Body of pancreas (tissue), 4 donors: ENCODE results near the gene HEATR5B. TPM values are rescaled to one million over a fixed set of nuclear protein-coding genes. Genes with fewer than 3 reads are reported as not detected.
A peak's percentile ranks its signal among the peaks of the same experiment; 100 is the strongest.

ENCODE experiments used
- ATAC-seq: fragments of 150-250 bp; one replicate; pipeline ENCODE4 v1.9.1; 2016
- DNase-seq, 4 donors: peaks; one replicate each; pipeline ENCODE4 v3.0.0-alpha.2; 2019
- H3K27ac ChIP-seq, 4 donors: fragments of 200-600 bp; sonication (generic); 1 replicate in 3 of 4; 2 replicates in 1 of 4; pipeline versions ENCODE4 v1.5.1 to v1.6.1; 2016 to 2019; ENCODE audit warnings: mild to moderate bottlenecking in 1 of 4, mixed read lengths in 1 of 4, moderate library complexity in 1 of 4
- H3K27me3 ChIP-seq, 2 donors: fragments of 200-600 bp; sonication (generic); one replicate each; pipeline ENCODE4 v1.6.0; 2016; ENCODE audit warnings: mild to moderate bottlenecking in 1 of 2
- H3K36me3 ChIP-seq, 2 donors: fragments of 200-600 bp; sonication (generic); replicated peaks in 1 of 2; 2 replicates each; pipeline ENCODE4 v1.5.1; 2016; ENCODE audit warnings: low read depth in 2 of 2; ENCODE audit not compliant: insufficient read depth in 1 of 2
- H3K4me1 ChIP-seq: fragments of 200-600 bp; sonication (generic); one replicate; pipeline ENCODE4 v1.6.0; 2016
- H3K4me3 ChIP-seq, 2 donors: fragments of 200-600 bp; sonication (generic); 1 replicate in 1 of 2; 2 replicates in 1 of 2; pipeline ENCODE4 v1.5.1; 2016 to 2019
- H3K9me3 ChIP-seq, 3 donors: fragments of 200-600 bp; sonication (generic); 1 replicate in 2 of 3; 2 replicates in 1 of 3; pipeline ENCODE4 v1.5.1; 2016
- CTCF ChIP-seq, 7 experiments: fragments of 450-650 bp in 4 of 7; fragments of 200-600 bp in 3 of 7; sonication (generic) in 3 of 7; IDR thresholded peaks; one replicate each; pipeline ENCODE4 v1.5.1; 2016 to 2019; ENCODE audit warnings: antibody characterized with exemption in 7 of 7
- POLR2A ChIP-seq, 3 donors: fragments of 450-650 bp; IDR thresholded peaks; one replicate each; pipeline ENCODE4 v1.6.1; 2016; ENCODE audit warnings: antibody characterized with exemption in 3 of 3, mild to moderate bottlenecking in 2 of 3
- WGBS, 2 donors: methylation state at CpG; one replicate each; pipeline ENCODE4 v1.1.5; 2017; 5-methylcytosine and 5-hydroxymethylcytosine counted together
- intact Hi-C: fragments of 100-400 bp; cut with DNase I; formaldehyde crosslinking; loops from one replicate; pipeline ENCODE4 v1.15.1; 2023
- total RNA-seq, 2 donors: library from RNA; depleted of rRNA; stranded (reverse); fragments of >200 nt; gene quantifications; one replicate each; pipeline ENCODE4 v1.1.0, GENCODE V29; 2016

Gene HEATR5B
- total RNA-seq, 2 donors from 2014 or later = 44.8 to 51.9 TPM

GRCh38 chr2:36975306-36975705 is 108.9 kb downstream of the HEATR5B start:
- H3K27ac ChIP-seq = no peak overlapping the region
- no peak for ATAC-seq
- TF ChIP-seq POLR2A (IDR thresholded peaks at IDR 0.05) (no peak), CTCF (IDR thresholded peaks at IDR 0.05) (no peak)
- no peaks in the 10 kb centered on the region for H3K27me3 ChIP-seq
- WGBS, 2 donors = 87 to 94% methylated on average over 8 of the region's 8 CpGs
- no peak for DNase-seq
- intact Hi-C loops = no loop called here
- no peaks in the 10 kb centered on the region for H3K9me3 ChIP-seq
- H3K4me3 ChIP-seq = no peak overlapping the region
- H3K36me3 ChIP-seq = no peaks in the 10 kb centered on the region
- H3K4me1 ChIP-seq = no peaks in the 10 kb centered on the region

- DNase-seq = no peak
- intact Hi-C loops = no loop called here
- Histone ChIP-seq H3K4me3 (no peak overlapping the region), H3K27ac (no peak overlapping the region), H3K36me3 (no peaks in the 10 kb centered on the region), H3K9me3 (no peaks in the 10 kb centered on the region), H3K4me1 (no peaks in the 10 kb centered on the region), H3K27me3 (no peaks in the 10 kb centered on the region)
- TF ChIP-seq CTCF (IDR thresholded peaks at IDR 0.05) = no peak
- no peak for TF ChIP-seq POLR2A (IDR thresholded peaks at IDR 0.05)
- 59 to 63% methylated on average over 2 of the region's 2 CpGs for WGBS, 2 donors
- ATAC-seq = no peak
These were observed 110.9 kb downstream of the HEATR5B start for GRCh38 chr2:36973320-36973719.

GRCh38 chr2:36971990-36972389 is 112.2 kb downstream of the HEATR5B start:
- TF ChIP-seq POLR2A (IDR thresholded peaks at IDR 0.05) (no peak), CTCF (IDR thresholded peaks at IDR 0.05) (no peak)
- H3K27ac ChIP-seq = no peak overlapping the region
- H3K9me3 ChIP-seq = no peaks in the 10 kb centered on the region
- H3K36me3 ChIP-seq = no peaks in the 10 kb centered on the region
- DNase-seq = no peak
- H3K4me1 ChIP-seq = peaks cover 8% of the 10 kb centered on the region
- no peaks in the 10 kb centered on the region for H3K27me3 ChIP-seq
- ATAC-seq = no peak
- intact Hi-C loops = no loop called here
- H3K4me3 ChIP-seq = no peak overlapping the region

- Histone ChIP-seq H3K27ac (peak overlapping the region; percentile 68 to 90 (median 79)), H3K4me1 (peaks cover 23% of the 10 kb centered on the region), H3K36me3 (no peaks in the 10 kb centered on the region), H3K4me3 (peak overlapping the region; percentile 40 to 63), H3K9me3 (no peaks in the 10 kb centered on the region), H3K27me3 (no peaks in the 10 kb centered on the region)
- DNase-seq (peak; percentile 37 to 54 (median 45)), ATAC-seq (no peak)
- WGBS, 2 donors = 3 to 5% methylated on average over 15 of the region's 15 CpGs
- no peak for TF ChIP-seq POLR2A (IDR thresholded peaks at IDR 0.05)
- intact Hi-C loops = no loop called here
These were observed 116.8 kb downstream of the HEATR5B start for GRCh38 chr2:36967236-36967876.

- peak; percentile 96 to 97 (median 97) for DNase-seq
- Histone ChIP-seq H3K27ac (peak within 1 kb of the TSS; percentile 71 to 90 (median 84)), H3K36me3 (no peaks in the 10 kb centered on the region), H3K9me3 (no peaks in the 10 kb centered on the region), H3K4me1 (peaks cover 23% of the 10 kb centered on the region), H3K4me3 (peak within 1 kb of the TSS; percentile 69 to 87), H3K27me3 (no peaks in the 10 kb centered on the region)
- ATAC-seq = peak; percentile 96
- intact Hi-C loops = no loop called here
- 0% methylated on average over 22 to 90 of the region's 91 CpGs for WGBS, 2 donors
- peak; percentile 81 to 94 (median 87) for TF ChIP-seq POLR2A (IDR thresholded peaks at IDR 0.05)
- TF ChIP-seq CTCF (IDR thresholded peaks at IDR 0.05) = peak in 1 of 7 experiments; percentile 32
These were observed 117.6 kb downstream of the HEATR5B start, which contains the start of gene STRN for GRCh38 chr2:36966370-36967235. Gene STRN (minus strand): TSS chr2:36966536. CDS start chr2:36966463, 73 bp downstream.
